ENCODE results near the gene EPHB6. TPM values are rescaled to one million over a fixed set of nuclear protein-coding genes. Genes with fewer than 3 reads are reported as not detected.

Gene EPHB6
- polyA plus RNA-seq, 1 of the 3 experiments (the other 2 are of a cell fraction) = 1.8 TPM

GRCh38 chr7:142869434-142869833, 14.6 kb downstream of the EPHB6 start (continued):
- TF ChIP-seq USF2 (IDR thresholded peaks at IDR 0.05; ENCODE audit: borderline replicate concordance, low read depth, low read length) (no peak), REST (IDR thresholded peaks at IDR 0.05; ENCODE audit: low read depth, low read length) (no peak), FOXM1 (IDR thresholded peaks at IDR 0.05; ENCODE audit: low read depth) (no peak), TEAD4 (IDR thresholded peaks at IDR 0.05; ENCODE audit: borderline replicate concordance, insufficient read depth) (no peak), TAF1 (IDR thresholded peaks at IDR 0.05; ENCODE audit: borderline replicate concordance, low read depth, low read length) (no peak), PBX3 (IDR thresholded peaks at IDR 0.05) (no peak)

GRCh38 chr7:142870147-142870559, 15.3 kb downstream of the EPHB6 start:
- POLR2A ChIA-PET = no interaction called here
- no peaks in the 10 kb centered on the region for H4K20me1 ChIP-seq (ENCODE audit: insufficient read depth)
- H3K79me2 ChIP-seq (ENCODE audit: insufficient read depth) = no peaks in the 10 kb centered on the region
- no peaks in the 10 kb centered on the region for H3K9me2 ChIP-seq
- H3K9ac ChIP-seq = no peak overlapping the region
- no peak overlapping the region for H3K4me3 ChIP-seq (ENCODE audit: low read depth in 2 of 2, low read length in 1 of 2)
- H3K9me3 ChIP-seq = no peaks in the 10 kb centered on the region
- H3K36me3 ChIP-seq (replicated peaks in 1 of 2; ENCODE audit: control insufficient read depth in 1 of 2, insufficient read depth in 2 of 2, low read length in 1 of 2) = no peaks in the 10 kb centered on the region
- 0 out of 2 replicates have a peak, but pooled peaks cover 11% of the 10 kb centered on the region for H3K27me3 ChIP-seq (ENCODE audit: insufficient read depth)
- H3F3A ChIP-seq (replicated peaks; ENCODE audit: insufficient read depth) = no peaks in the 10 kb centered on the region
- no peaks in the 10 kb centered on the region for H3K4me1 ChIP-seq (ENCODE audit: control insufficient read depth in 1 of 2, insufficient read depth in 2 of 2, low read depth in 1 of 2, low read length in 1 of 2)
- CTCF ChIA-PET = interaction anchor here (0.9 to 12.2 kb wide), 7 partner anchors 9 to 355 kb away, joined by 3 to 154 read pairs (median 5); partner anchors contain the start of gene EPHB6
- no peak overlapping the region for H2AFZ ChIP-seq (ENCODE audit: low read depth)
- WGBS (ENCODE audit: low lambda C conversion rate) = 48% methylated on average over 8 of the region's 8 CpGs
- H3K4me2 ChIP-seq = no peak overlapping the region
- DNase-seq = no peak
- no peak overlapping the region for H3K27ac ChIP-seq (ENCODE audit: low read depth in 2 of 2, low read length in 1 of 2)
- TF ChIP-seq RXRA (IDR thresholded peaks at IDR 0.05; ENCODE audit: borderline replicate concordance, low read depth) (no peak), IRF3 (IDR thresholded peaks at IDR 0.05; ENCODE audit: low read depth, low read length) (no peak), ZBTB33 (IDR thresholded peaks at IDR 0.05; ENCODE audit: borderline replicate concordance, low read depth) (no peak), FOSL2 (IDR thresholded peaks at IDR 0.05; ENCODE audit: borderline replicate concordance, low read depth) (no peak), MAX (IDR thresholded peaks at IDR 0.05; ENCODE audit: low read depth) (no peak), ELF1 (IDR thresholded peaks at IDR 0.05) (no peak), USF1 (IDR thresholded peaks at IDR 0.05; ENCODE audit: borderline replicate concordance, low read depth) (no peak), FOXJ3 (CRISPR knock-in tag; IDR thresholded peaks at IDR 0.05) (no peak), YY1 (IDR thresholded peaks at IDR 0.05; ENCODE audit: low read depth) (no peak), NFIC (IDR thresholded peaks at IDR 0.05; ENCODE audit: borderline replicate concordance) (no peak), NRF1 (IDR thresholded peaks at IDR 0.05; ENCODE audit: low read depth, low read length) (no peak), TCF12 (IDR thresholded peaks at IDR 0.05) (no peak), RFX5 (IDR thresholded peaks at IDR 0.05; ENCODE audit: low read length) (no peak), EZH2phosphoT487 (IDR thresholded peaks at IDR 0.05; ENCODE audit: borderline replicate concordance, low read depth) (no peak), SIN3A (IDR thresholded peaks at IDR 0.05; ENCODE audit: borderline replicate concordance, low read depth, low read length) (no peak), CHD2 (IDR thresholded peaks at IDR 0.05; ENCODE audit: low read length, partially characterized antibody) (no peak), MXI1 (IDR thresholded peaks at IDR 0.05; ENCODE audit: low read depth, low read length) (no peak)
